K562 (cell line): ENCODE measurements around the gene YPEL1. TPM values are rescaled to one million over a fixed set of nuclear protein-coding genes. Genes with fewer than 3 reads are reported as not detected.

ENCODE experiments used
- ARID3B ChIP-seq: fragments of 250-450 bp; sonication (Bioruptor Pico); IDR thresholded peaks from 2 replicates; pipeline ENCODE4 v1.4.0; 2020; ENCODE audit warnings: borderline replicate concordance
- ATF7 ChIP-seq: fragments of 450-650 bp; IDR thresholded peaks from 2 replicates; pipeline ENCODE4 v1.7.1; 2014; ENCODE audit warnings: mild to moderate bottlenecking, moderate library complexity
- ERF ChIP-seq: fragments of 450-650 bp; formaldehyde crosslinking; IDR thresholded peaks from 2 replicates; pipeline ENCODE4 v1.4.0; 2020; ENCODE audit warnings: mild to moderate bottlenecking, mixed read lengths
- FOXK2 ChIP-seq, 2 experiments: fragments of 450-650 bp; IDR thresholded peaks in 1 of 2; conservative IDR thresholded peaks in 1 of 2; 2 replicates each; pipeline ENCODE4 v1.6.1; 2016; ENCODE audit warnings: low read depth in 2 of 2, mild to moderate bottlenecking in 1 of 2
- HIVEP1 ChIP-seq: fragments of 250-450 bp; sonication (Bioruptor Pico); IDR thresholded peaks from 2 replicates; pipeline ENCODE4 v1.4.0; 2020; ENCODE audit warnings: mild to moderate bottlenecking
- HLTF ChIP-seq: fragments of 450-650 bp; IDR thresholded peaks from 2 replicates; pipeline ENCODE4 v1.6.1; 2016
- PRDM10 ChIP-seq: fragments of 450-650 bp; IDR thresholded peaks from 2 replicates; pipeline ENCODE4 v1.6.1; 2018; ENCODE audit not compliant: partially characterized antibody
- ZNF140 ChIP-seq: fragments of 250-450 bp; sonication (Bioruptor Pico); IDR thresholded peaks from 2 replicates; pipeline ENCODE4 v1.8.0; 2021; ENCODE audit warnings: moderate library complexity, mild to moderate bottlenecking, inconsistent platforms
- ZNF76 ChIP-seq: fragments of 250-450 bp; sonication (Bioruptor Pico); IDR thresholded peaks from 2 replicates; pipeline ENCODE4 v1.4.0; 2020; ENCODE audit warnings: mild to moderate bottlenecking, moderate library complexity, borderline replicate concordance
- polyA plus RNA-seq, 8 experiments: library from polyadenylated mRNA; depleted of rRNA in 4 of 8; stranded (reverse) in 5 of 8; unstranded in 3 of 8; fragments of >200 nt; fragmentation: Nextera tagmentation in 2 of 8; fragmentation: Illumina TruSeq in 1 of 8; extraction: Ambion mirVana in 2 of 8; extraction: Trizol in 1 of 8; gene quantifications; 2 replicates each; pipeline versions ENCODE4 v1.2.1 to v1.2.3, GENCODE V29; 2011 to 2014; ENCODE audit warnings: inconsistent platforms in 1 of 8, missing spikeins in 1 of 8
- total RNA-seq, 7 experiments: library from RNA; depleted of rRNA in 6 of 7; stranded (reverse); fragments of >200 nt in 6 of 7; fragmentation: Illumina TruSeq in 2 of 7; extraction: Trizol in 2 of 7; gene quantifications; 2 replicates each; pipeline versions ENCODE4 v1.2.1 to v1.2.3, GENCODE V29; 2011 to 2021; ENCODE audit warnings: low replicate concordance in 1 of 7
- TF ChIP-seq, protein P1 (sequence below): fragments of 450-650 bp; formaldehyde crosslinking; conservative IDR thresholded peaks from 2 replicates; pipeline ENCODE4 v1.4.0; 2022; ENCODE audit warnings: mild to moderate bottlenecking, missing genetic modification characterization
- TF ChIP-seq, protein P2 (sequence below): fragments of 450-650 bp; formaldehyde crosslinking; IDR thresholded peaks from 2 replicates; pipeline ENCODE4 v1.4.0; 2022; ENCODE audit warnings: missing genetic modification characterization
- TF ChIP-seq, protein P3 (sequence below): fragments of 450-650 bp; IDR thresholded peaks from 2 replicates; pipeline ENCODE4 v1.6.1; 2018; ENCODE audit warnings: mild to moderate bottlenecking, low read depth; ENCODE audit not compliant: partially characterized antibody
- TF ChIP-seq, protein P4 (sequence below): fragments of 250-450 bp; sonication (Bioruptor Pico); IDR thresholded peaks from 2 replicates; pipeline ENCODE4 v1.4.0; 2020
- TF ChIP-seq, protein P5 (sequence below): sonication (generic); formaldehyde crosslinking; IDR thresholded peaks from 2 replicates; pipeline ENCODE4 v1.8.1; 2023; ENCODE audit warnings: mild to moderate bottlenecking, missing genetic modification reagents

Gene YPEL1
- total and polyA plus RNA-seq, 9 of the 15 experiments (the other 6 are each of a cell fraction or from before 2014, with no cell fraction given) = 0.07 to 2.2 (median 0.46) TPM

DNA sequence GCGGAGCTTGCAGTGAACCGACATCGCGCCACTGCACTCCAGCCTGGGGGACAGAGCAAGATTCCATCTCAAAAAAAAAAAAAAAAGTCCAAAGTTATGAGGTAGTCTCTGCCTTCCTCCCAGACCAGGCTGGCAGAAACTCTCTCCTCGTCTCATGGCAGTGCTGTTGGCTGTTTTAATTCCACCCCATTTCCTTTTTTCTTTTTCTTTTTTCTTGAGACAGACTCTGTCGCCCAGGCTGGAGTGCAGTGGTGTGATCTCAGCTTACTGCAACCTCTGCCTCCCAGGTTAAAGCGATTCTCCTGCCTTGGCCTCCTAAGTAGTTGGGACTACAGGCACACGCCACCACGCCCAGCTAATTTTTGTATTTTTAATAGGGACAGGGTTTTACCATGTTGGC lies 42.7 kb downstream of the YPEL1 start (continued):
- TF ChIP-seq, protein P1, sequence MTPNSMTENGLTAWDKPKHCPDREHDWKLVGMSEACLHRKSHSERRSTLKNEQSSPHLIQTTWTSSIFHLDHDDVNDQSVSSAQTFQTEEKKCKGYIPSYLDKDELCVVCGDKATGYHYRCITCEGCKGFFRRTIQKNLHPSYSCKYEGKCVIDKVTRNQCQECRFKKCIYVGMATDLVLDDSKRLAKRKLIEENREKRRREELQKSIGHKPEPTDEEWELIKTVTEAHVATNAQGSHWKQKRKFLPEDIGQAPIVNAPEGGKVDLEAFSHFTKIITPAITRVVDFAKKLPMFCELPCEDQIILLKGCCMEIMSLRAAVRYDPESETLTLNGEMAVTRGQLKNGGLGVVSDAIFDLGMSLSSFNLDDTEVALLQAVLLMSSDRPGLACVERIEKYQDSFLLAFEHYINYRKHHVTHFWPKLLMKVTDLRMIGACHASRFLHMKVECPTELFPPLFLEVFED (CRISPR knock-in tag) = peak; percentile 79; the same call in 1 of the 2 replicates
- TF ChIP-seq ERF (0 out of 2 replicates have a peak, but pooled peaks have one; percentile 22), HIVEP1 (0 out of 2 replicates have a peak, but pooled peaks have one; percentile 13), FOXK2 (conservative IDR thresholded peaks at IDR 0.05 in 1 of 2, IDR thresholded peaks at IDR 0.05 in 1 of 2; ENCODE audit: low read depth in 2 of 2) (peak in 1 of 2 experiments; percentile 54; a peak in 1 of 4 replicates), ZNF76 (0 out of 2 replicates have a peak, but pooled peaks have one; percentile 15), PRDM10 (peak; percentile 97), ZNF140 (CRISPR knock-in tag) (0 out of 2 replicates have a peak, but pooled peaks have one; percentile 30), ATF7 (peak; percentile 57), ARID3B (CRISPR knock-in tag) (0 out of 2 replicates have a peak, but pooled peaks have one; percentile 6), HLTF (0 out of 2 replicates have a peak, but pooled peaks have one; percentile 17)
- TF ChIP-seq, protein P2, sequence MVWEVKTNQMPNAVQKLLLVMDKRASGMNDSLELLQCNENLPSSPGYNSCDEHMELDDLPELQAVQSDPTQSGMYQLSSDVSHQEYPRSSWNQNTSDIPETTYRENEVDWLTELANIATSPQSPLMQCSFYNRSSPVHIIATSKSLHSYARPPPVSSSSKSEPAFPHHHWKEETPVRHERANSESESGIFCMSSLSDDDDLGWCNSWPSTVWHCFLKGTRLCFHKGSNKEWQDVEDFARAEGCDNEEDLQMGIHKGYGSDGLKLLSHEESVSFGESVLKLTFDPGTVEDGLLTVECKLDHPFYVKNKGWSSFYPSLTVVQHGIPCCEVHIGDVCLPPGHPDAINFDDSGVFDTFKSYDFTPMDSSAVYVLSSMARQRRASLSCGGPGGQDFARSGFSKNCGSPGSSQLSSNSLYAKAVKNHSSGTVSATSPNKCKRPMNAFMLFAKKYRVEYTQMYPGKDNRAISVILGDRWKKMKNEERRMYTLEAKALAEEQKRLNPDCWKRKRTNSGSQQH = 0 out of 2 replicates have a peak, but pooled peaks have one; percentile 19
- TF ChIP-seq, protein P3, sequence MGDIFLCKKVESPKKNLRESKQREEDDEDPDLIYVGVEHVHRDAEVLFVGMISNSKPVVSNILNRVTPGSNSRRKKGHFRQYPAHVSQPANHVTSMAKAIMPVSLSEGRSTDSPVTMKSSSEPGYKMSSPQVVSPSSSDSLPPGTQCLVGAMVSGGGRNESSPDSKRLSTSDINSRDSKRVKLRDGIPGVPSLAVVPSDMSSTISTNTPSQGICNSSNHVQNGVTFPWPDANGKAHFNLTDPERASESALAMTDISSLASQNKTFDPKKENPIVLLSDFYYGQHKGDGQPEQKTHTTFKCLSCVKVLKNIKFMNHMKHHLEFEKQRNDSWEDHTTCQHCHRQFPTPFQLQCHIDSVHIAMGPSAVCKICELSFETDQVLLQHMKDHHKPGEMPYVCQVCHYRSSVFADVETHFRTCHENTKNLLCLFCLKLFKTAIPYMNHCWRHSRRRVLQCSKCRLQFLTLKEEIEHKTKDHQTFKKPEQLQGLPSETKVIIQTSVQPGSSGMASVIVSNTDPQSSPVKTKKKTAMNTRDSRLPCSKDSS = peak; percentile 12
- TF ChIP-seq, protein P4, sequence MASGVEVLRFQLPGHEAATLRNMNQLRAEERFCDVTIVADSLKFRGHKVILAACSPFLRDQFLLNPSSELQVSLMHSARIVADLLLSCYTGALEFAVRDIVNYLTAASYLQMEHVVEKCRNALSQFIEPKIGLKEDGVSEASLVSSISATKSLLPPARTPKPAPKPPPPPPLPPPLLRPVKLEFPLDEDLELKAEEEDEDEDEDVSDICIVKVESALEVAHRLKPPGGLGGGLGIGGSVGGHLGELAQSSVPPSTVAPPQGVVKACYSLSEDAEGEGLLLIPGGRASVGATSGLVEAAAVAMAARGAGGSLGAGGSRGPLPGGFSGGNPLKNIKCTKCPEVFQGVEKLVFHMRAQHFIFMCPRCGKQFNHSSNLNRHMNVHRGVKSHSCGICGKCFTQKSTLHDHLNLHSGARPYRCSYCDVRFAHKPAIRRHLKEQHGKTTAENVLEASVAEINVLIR (CRISPR knock-in tag) = 0 out of 2 replicates have a peak, but pooled peaks have one; percentile 36
- TF ChIP-seq, protein P5, sequence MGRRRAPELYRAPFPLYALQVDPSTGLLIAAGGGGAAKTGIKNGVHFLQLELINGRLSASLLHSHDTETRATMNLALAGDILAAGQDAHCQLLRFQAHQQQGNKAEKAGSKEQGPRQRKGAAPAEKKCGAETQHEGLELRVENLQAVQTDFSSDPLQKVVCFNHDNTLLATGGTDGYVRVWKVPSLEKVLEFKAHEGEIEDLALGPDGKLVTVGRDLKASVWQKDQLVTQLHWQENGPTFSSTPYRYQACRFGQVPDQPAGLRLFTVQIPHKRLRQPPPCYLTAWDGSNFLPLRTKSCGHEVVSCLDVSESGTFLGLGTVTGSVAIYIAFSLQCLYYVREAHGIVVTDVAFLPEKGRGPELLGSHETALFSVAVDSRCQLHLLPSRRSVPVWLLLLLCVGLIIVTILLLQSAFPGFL (CRISPR knock-in tag) = 0 out of 2 replicates have a peak, but pooled peaks have one; percentile 39
